HepG2 (cell line): Measurements from ENCODE around the gene MYOZ3. TPM values are rescaled to one million over a fixed set of nuclear protein-coding genes. Genes with fewer than 3 reads are reported as not detected.

ENCODE experiments used
- CBFB ChIP-seq: sonication (generic); formaldehyde crosslinking; IDR thresholded peaks from 2 replicates; pipeline ENCODE4 v1.4.0; 2020; ENCODE audit warnings: missing genetic modification reagents
- CENPT ChIP-seq: sonication (generic); formaldehyde crosslinking; IDR thresholded peaks from 2 replicates; pipeline ENCODE4 v1.8.0; 2022; ENCODE audit warnings: low read depth, mild to moderate bottlenecking, moderate library complexity, missing genetic modification reagents
- ELF1 ChIP-seq: sonication (generic); formaldehyde crosslinking; IDR thresholded peaks from 2 replicates; pipeline ENCODE4 v1.4.0; 2020; ENCODE audit warnings: missing genetic modification reagents
- KDM3A ChIP-seq: IDR thresholded peaks from 2 replicates; pipeline ENCODE4 v1.6.1; 2018; ENCODE audit warnings: low read depth, missing compliant biosample characterization
- NFE2L1 ChIP-seq: sonication (generic); formaldehyde crosslinking; IDR thresholded peaks from 2 replicates; pipeline ENCODE4 v1.4.0; 2020; ENCODE audit warnings: missing genetic modification reagents, mild to moderate bottlenecking, borderline replicate concordance
- NPAS2 ChIP-seq: sonication (generic); formaldehyde crosslinking; IDR thresholded peaks from 2 replicates; pipeline ENCODE4 v1.8.0; 2022; ENCODE audit warnings: mild to moderate bottlenecking, missing genetic modification reagents, borderline replicate concordance
- RAD21 ChIP-seq: fragments of 450-650 bp; formaldehyde crosslinking; IDR thresholded peaks from 2 replicates; pipeline ENCODE4 v1.5.0; 2020; ENCODE audit warnings: mild to moderate bottlenecking
- SAP130 ChIP-seq: IDR thresholded peaks from 2 replicates; pipeline ENCODE4 v1.6.1; 2016; ENCODE audit warnings: low read depth
- SCMH1 ChIP-seq: sonication (generic); formaldehyde crosslinking; IDR thresholded peaks from 2 replicates; pipeline ENCODE4 v1.9.0; 2021; ENCODE audit warnings: missing genetic modification reagents, mild to moderate bottlenecking, borderline replicate concordance
- SETDB1 ChIP-seq: sonication (generic); formaldehyde crosslinking; IDR thresholded peaks from 2 replicates; pipeline ENCODE4 v1.5.1; 2020; ENCODE audit warnings: missing genetic modification reagents, mild to moderate bottlenecking, borderline replicate concordance
- SIX4 ChIP-seq: sonication (generic); formaldehyde crosslinking; IDR thresholded peaks from 2 replicates; pipeline ENCODE4 v1.4.0; 2020; ENCODE audit warnings: missing genetic modification reagents
- THYN1 ChIP-seq: sonication (generic); formaldehyde crosslinking; IDR thresholded peaks from 2 replicates; pipeline ENCODE4 v1.8.1; 2023; ENCODE audit warnings: low read depth, mild to moderate bottlenecking, moderate library complexity, missing genetic modification reagents, borderline replicate concordance
- ZFP82 ChIP-seq: sonication (generic); formaldehyde crosslinking; IDR thresholded peaks from 2 replicates; pipeline ENCODE4 v1.5.1; 2020; ENCODE audit warnings: mild to moderate bottlenecking, missing genetic modification reagents, borderline replicate concordance
- ZNF264 ChIP-seq: sonication (generic); formaldehyde crosslinking; IDR thresholded peaks from 2 replicates; pipeline ENCODE4 v1.4.0; 2020; ENCODE audit warnings: missing genetic modification reagents
- ZNF326 ChIP-seq: sonication (generic); formaldehyde crosslinking; IDR thresholded peaks from 2 replicates; pipeline ENCODE4 v1.4.0; 2020; ENCODE audit warnings: missing genetic modification reagents, borderline replicate concordance
- ZNF354B ChIP-seq: sonication (generic); formaldehyde crosslinking; IDR thresholded peaks from 2 replicates; pipeline ENCODE4 v1.8.0; 2022; ENCODE audit warnings: mild to moderate bottlenecking, missing genetic modification reagents
- ZNF441 ChIP-seq: sonication (generic); formaldehyde crosslinking; IDR thresholded peaks from 2 replicates; pipeline ENCODE4 v1.7.0; 2021; ENCODE audit warnings: missing genetic modification reagents, borderline replicate concordance
- ZNF547 ChIP-seq: sonication (generic); formaldehyde crosslinking; IDR thresholded peaks from 2 replicates; pipeline ENCODE4 v1.5.1; 2020; ENCODE audit warnings: mild to moderate bottlenecking, missing genetic modification reagents
- ZNF761 ChIP-seq: sonication (generic); formaldehyde crosslinking; conservative IDR thresholded peaks from 2 replicates; pipeline ENCODE4 v1.4.0; 2020; ENCODE audit warnings: mild to moderate bottlenecking, missing genetic modification reagents
- ZNF841 ChIP-seq: sonication (generic); formaldehyde crosslinking; IDR thresholded peaks from 2 replicates; pipeline ENCODE4 v1.8.1; 2023; ENCODE audit warnings: missing genetic modification reagents, borderline replicate concordance
- polyA plus RNA-seq, 8 experiments: library from polyadenylated mRNA; depleted of rRNA in 3 of 8; stranded (reverse) in 7 of 8; unstranded in 1 of 8; fragments of >200 nt; fragmentation: Illumina TruSeq in 4 of 8; extraction: Trizol in 4 of 8; gene quantifications; 2 replicates each; pipeline versions ENCODE4 v1.2.1 to v1.2.3, GENCODE V29; 2011 to 2016; ENCODE audit warnings: low read depth in 4 of 8, missing spikeins in 1 of 8, mixed read lengths in 1 of 8; ENCODE audit not compliant: insufficient read depth in 1 of 8
- total RNA-seq, 5 experiments: library from RNA; depleted of rRNA; stranded (reverse); fragments of >200 nt; fragmentation: Illumina TruSeq; extraction: Trizol; gene quantifications; 2 replicates each; pipeline ENCODE4 v1.2.3, GENCODE V29; 2016; ENCODE audit warnings: low read depth in 1 of 5
- TF ChIP-seq, protein P1 (sequence below): sonication (generic); formaldehyde crosslinking; IDR thresholded peaks from 2 replicates; pipeline ENCODE4 v1.4.0; 2020; ENCODE audit warnings: missing genetic modification reagents, mild to moderate bottlenecking, borderline replicate concordance
- TF ChIP-seq, protein P2 (sequence below): IDR thresholded peaks from 2 replicates; pipeline ENCODE4 v1.6.1; 2018; ENCODE audit warnings: missing genetic modification reagents
- TF ChIP-seq, protein P3 (sequence below): fragments of 450-650 bp; IDR thresholded peaks from 2 replicates; pipeline ENCODE4 v1.6.1; 2017
- TF ChIP-seq, protein P4 (sequence below): sonication (generic); formaldehyde crosslinking; IDR thresholded peaks from 2 replicates; pipeline ENCODE4 v1.4.0; 2020; ENCODE audit warnings: mild to moderate bottlenecking, missing genetic modification reagents

MYOZ3 gene
- total and polyA plus RNA-seq, 2 of the 13 experiments (the other 11 are each of a cell fraction or from before 2014, with no cell fraction given), result 0.05 TPM; not detected in 1

DNA sequence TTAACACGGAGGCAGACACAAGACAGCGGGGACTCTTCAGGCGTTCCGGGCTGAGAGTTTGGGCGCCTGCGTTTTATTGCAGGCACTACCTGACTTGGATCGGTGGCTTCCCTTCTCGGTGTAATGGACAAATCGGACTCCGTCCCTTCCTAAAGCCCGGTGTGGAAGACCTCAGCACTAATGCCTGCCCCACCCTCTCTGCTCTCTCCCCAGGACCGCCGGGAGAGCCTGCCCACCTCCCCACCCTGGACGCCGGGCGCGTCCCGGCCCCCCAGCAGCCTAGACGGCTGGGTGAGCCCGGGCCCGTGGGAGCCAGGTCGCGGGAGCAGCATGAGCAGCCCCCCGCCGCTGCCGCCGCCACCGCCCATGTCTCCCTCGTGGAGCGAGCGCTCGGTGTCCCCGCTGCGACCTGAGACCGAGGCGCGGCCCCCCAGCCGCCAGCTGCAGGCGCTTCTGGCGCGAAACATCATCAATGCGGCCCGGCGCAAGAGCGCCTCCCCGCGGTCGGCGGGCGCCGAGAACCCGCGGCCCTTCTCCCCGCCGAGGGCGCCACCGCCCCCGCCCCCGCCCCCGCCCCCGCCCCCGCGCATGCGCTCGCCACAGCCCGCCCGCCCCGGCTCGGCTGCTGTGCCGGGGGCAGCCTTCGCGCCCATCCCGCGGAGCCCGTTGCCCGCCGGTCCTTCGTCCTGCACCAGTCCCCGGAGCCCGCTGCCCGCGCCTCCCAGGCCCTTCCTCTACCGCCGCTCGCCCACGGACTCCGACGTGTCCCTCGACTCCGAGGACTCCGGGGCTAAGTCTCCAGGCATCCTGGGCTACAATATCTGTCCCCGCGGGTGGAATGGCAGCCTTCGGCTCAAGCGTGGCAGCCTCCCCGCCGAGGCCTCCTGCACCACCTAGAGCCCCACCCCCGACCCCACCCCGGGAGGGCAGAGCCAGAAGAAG, 4.6 kb upstream of the MYOZ3 start (continued):
- TF ChIP-seq, protein P1, sequence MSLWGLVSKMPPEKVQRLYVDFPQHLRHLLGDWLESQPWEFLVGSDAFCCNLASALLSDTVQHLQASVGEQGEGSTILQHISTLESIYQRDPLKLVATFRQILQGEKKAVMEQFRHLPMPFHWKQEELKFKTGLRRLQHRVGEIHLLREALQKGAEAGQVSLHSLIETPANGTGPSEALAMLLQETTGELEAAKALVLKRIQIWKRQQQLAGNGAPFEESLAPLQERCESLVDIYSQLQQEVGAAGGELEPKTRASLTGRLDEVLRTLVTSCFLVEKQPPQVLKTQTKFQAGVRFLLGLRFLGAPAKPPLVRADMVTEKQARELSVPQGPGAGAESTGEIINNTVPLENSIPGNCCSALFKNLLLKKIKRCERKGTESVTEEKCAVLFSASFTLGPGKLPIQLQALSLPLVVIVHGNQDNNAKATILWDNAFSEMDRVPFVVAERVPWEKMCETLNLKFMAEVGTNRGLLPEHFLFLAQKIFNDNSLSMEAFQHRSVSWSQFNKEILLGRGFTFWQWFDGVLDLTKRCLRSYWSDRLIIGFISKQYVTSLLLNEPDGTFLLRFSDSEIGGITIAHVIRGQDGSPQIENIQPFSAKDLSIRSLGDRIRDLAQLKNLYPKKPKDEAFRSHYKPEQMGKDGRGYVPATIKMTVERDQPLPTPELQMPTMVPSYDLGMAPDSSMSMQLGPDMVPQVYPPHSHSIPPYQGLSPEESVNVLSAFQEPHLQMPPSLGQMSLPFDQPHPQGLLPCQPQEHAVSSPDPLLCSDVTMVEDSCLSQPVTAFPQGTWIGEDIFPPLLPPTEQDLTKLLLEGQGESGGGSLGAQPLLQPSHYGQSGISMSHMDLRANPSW (CRISPR knock-in tag), result no peak
- TF ChIP-seq SAP130 (CRISPR knock-in tag) (peak; percentile 26; the same call in 1 of the 2 replicates), ZNF841 (CRISPR knock-in tag) (no peak), ELF1 (CRISPR knock-in tag) (no peak), ZNF326 (CRISPR knock-in tag) (no peak), SCMH1 (no peak), NFE2L1 (CRISPR knock-in tag) (no peak), ZNF354B (no peak), ZNF441 (CRISPR knock-in tag) (no peak), CENPT (CRISPR knock-in tag) (no peak), RAD21 (CRISPR knock-in tag) (peak; percentile 87), NPAS2 (CRISPR knock-in tag) (no peak), ZNF761 (no peak), SETDB1 (CRISPR knock-in tag) (no peak), SIX4 (no peak), ZFP82 (peak; percentile 70; the same call in 1 of the 2 replicates), KDM3A (no peak), ZNF264 (CRISPR knock-in tag) (no peak), ZNF547 (no peak; the same call in none of the 2 replicates), CBFB (CRISPR knock-in tag) (no peak), THYN1 (CRISPR knock-in tag) (no peak)
- TF ChIP-seq, protein P2, sequence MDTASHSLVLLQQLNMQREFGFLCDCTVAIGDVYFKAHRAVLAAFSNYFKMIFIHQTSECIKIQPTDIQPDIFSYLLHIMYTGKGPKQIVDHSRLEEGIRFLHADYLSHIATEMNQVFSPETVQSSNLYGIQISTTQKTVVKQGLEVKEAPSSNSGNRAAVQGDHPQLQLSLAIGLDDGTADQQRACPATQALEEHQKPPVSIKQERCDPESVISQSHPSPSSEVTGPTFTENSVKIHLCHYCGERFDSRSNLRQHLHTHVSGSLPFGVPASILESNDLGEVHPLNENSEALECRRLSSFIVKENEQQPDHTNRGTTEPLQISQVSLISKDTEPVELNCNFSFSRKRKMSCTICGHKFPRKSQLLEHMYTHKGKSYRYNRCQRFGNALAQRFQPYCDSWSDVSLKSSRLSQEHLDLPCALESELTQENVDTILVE (CRISPR knock-in tag), result no peak
- TF ChIP-seq, protein P3, sequence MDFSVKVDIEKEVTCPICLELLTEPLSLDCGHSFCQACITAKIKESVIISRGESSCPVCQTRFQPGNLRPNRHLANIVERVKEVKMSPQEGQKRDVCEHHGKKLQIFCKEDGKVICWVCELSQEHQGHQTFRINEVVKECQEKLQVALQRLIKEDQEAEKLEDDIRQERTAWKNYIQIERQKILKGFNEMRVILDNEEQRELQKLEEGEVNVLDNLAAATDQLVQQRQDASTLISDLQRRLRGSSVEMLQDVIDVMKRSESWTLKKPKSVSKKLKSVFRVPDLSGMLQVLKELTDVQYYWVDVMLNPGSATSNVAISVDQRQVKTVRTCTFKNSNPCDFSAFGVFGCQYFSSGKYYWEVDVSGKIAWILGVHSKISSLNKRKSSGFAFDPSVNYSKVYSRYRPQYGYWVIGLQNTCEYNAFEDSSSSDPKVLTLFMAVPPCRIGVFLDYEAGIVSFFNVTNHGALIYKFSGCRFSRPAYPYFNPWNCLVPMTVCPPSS, result no peak
- TF ChIP-seq, protein P4, sequence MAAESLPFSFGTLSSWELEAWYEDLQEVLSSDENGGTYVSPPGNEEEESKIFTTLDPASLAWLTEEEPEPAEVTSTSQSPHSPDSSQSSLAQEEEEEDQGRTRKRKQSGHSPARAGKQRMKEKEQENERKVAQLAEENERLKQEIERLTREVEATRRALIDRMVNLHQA, result no peak
